H1 (cell line): ENCODE measurements around the gene ETFDH. TPM values are rescaled to one million over a fixed set of nuclear protein-coding genes. Genes with fewer than 3 reads are reported as not detected.

Source experiments
- RFX5 ChIP-seq: IDR thresholded peaks from 2 replicates; pipeline ENCODE4 v1.6.1; 2011; ENCODE audit warnings: low read depth, low read length, improper control_type of control experiment, borderline replicate concordance
- SIN3A ChIP-seq, 2 experiments: IDR thresholded peaks in 1 of 2; conservative IDR thresholded peaks in 1 of 2; 2 replicates each; pipeline ENCODE4 v1.6.1; 2011 to 2012; ENCODE audit warnings: low read length in 2 of 2, improper control_type of control experiment in 1 of 2, low read depth in 1 of 2, mild to moderate bottlenecking in 1 of 2
- TEAD4 ChIP-seq: IDR thresholded peaks from 2 replicates; pipeline ENCODE4 v1.6.1; 2012; ENCODE audit warnings: low read depth, low read length, inconsistent platforms, mixed read lengths
- polyA plus RNA-seq, 7 experiments: library from polyadenylated mRNA; depleted of rRNA in 3 of 7; stranded (reverse) in 5 of 7; unstranded in 2 of 7; fragments of >200 nt in 5 of 7; fragments of 200-250 nt in 2 of 7; gene quantifications; 1 replicate in 5 of 7; 2 replicates in 1 of 7; 4 replicates in 1 of 7; pipeline versions ENCODE4 v1.2.1 to v1.2.3, GENCODE V29; 2011 to 2013; ENCODE audit warnings: missing spikeins in 2 of 7, mixed read lengths in 2 of 7
- total RNA-seq: library from RNA; stranded (reverse); fragmentation: NEBNext Ultra II Directional; extraction: Animal tissue kit (Norgen Biotek cat#: 25700); gene quantifications from 2 replicates; pipeline ENCODE4 v1.2.1, GENCODE V29; 2021
- TF ChIP-seq, protein P1 (sequence below), 3 experiments: IDR thresholded peaks; 1 replicate in 2 of 3; 2 replicates in 1 of 3; pipeline versions ENCODE4 v1.5.1 to v1.6.1; 2011; ENCODE audit warnings: low read length in 3 of 3, mild to moderate bottlenecking in 3 of 3, inconsistent platforms in 2 of 3, low read depth in 1 of 3, moderate library complexity in 1 of 3; ENCODE audit not compliant: insufficient read depth in 1 of 3; ENCODE audit errors: control extremely low read depth in 1 of 3

The ETFDH gene
- total and polyA plus RNA-seq, 2 of the 8 experiments (the other 6 are each of a cell fraction or from before 2014, with no cell fraction given), result 11.3 to 15.7 TPM

DNA sequence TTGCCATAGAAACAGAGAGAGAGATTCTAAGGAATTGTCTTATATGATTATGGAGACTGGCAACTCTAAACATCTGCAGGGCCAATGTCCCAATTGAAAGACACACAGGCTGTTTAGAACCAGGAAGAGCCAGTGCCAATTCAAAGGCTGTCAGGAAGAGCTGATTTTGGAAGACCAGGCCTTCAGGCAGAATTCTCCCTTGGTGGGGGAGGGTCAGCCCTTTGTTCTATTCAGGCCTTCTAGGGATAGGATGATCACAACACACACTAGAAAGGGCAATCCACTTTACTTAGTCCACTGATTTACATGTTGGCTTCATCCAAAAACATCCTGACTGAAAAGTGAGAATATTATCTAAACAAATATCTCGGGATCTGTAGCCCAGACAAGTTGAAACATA, 15.7 kb upstream of the ETFDH start (continued):
- TF ChIP-seq, protein P1, sequence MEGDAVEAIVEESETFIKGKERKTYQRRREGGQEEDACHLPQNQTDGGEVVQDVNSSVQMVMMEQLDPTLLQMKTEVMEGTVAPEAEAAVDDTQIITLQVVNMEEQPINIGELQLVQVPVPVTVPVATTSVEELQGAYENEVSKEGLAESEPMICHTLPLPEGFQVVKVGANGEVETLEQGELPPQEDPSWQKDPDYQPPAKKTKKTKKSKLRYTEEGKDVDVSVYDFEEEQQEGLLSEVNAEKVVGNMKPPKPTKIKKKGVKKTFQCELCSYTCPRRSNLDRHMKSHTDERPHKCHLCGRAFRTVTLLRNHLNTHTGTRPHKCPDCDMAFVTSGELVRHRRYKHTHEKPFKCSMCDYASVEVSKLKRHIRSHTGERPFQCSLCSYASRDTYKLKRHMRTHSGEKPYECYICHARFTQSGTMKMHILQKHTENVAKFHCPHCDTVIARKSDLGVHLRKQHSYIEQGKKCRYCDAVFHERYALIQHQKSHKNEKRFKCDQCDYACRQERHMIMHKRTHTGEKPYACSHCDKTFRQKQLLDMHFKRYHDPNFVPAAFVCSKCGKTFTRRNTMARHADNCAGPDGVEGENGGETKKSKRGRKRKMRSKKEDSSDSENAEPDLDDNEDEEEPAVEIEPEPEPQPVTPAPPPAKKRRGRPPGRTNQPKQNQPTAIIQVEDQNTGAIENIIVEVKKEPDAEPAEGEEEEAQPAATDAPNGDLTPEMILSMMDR (IDR thresholded peaks at IDR 0.05; ENCODE audit: control extremely low read depth in 1 of 3, insufficient read depth in 1 of 3, low read depth in 1 of 3, low read length in 3 of 3), result no peak
- no peak for TF ChIP-seq TEAD4
- no peak for TF ChIP-seq SIN3A (conservative IDR thresholded peaks at IDR 0.05 in 1 of 2, IDR thresholded peaks at IDR 0.05 in 1 of 2; ENCODE audit: low read depth in 1 of 2, low read length in 2 of 2)
- no peak for TF ChIP-seq RFX5
